Neutrophil (primary cell): ENCODE measurements around the gene SRP54.
"Not testable (repeated sequence)": the region's sequence is repeated elsewhere in the genome, so short reads cannot be mapped to it uniquely, and the experiment has no call there.

Experiments
- H3K27ac ChIP-seq: fragments of 200-600 bp; sonication (generic); 2 replicates; pipeline ENCODE4 v1.5.1; 2016; ENCODE audit warnings: mild to moderate bottlenecking, moderate library complexity
- H3K27me3 ChIP-seq: fragments of 200-600 bp; sonication (generic); 2 replicates; pipeline ENCODE4 v1.6.0; 2016; ENCODE audit warnings: mild to moderate bottlenecking
- H3K36me3 ChIP-seq: fragments of 200-600 bp; sonication (generic); 2 replicates; pipeline ENCODE4 v1.5.1; 2017
- H3K4me1 ChIP-seq, 2 experiments: fragments of 200-600 bp in 1 of 2; sonication (generic) in 1 of 2; 1 replicate in 1 of 2; 2 replicates in 1 of 2; pipeline versions ENCODE4 v1.5.1 to v1.6.1; 2013 to 2016; ENCODE audit warnings: low read depth in 1 of 2, low read length in 1 of 2, mild to moderate bottlenecking in 1 of 2, moderate library complexity in 1 of 2; ENCODE audit not compliant: control insufficient read depth in 1 of 2, insufficient read depth in 1 of 2
- H3K4me3 ChIP-seq, 2 experiments: fragments of 200-600 bp in 1 of 2; sonication (generic) in 1 of 2; 1 replicate in 1 of 2; 2 replicates in 1 of 2; pipeline ENCODE4 v1.5.1; 2013 to 2016; ENCODE audit warnings: low read depth in 1 of 2, low read length in 1 of 2, mild to moderate bottlenecking in 1 of 2, moderate library complexity in 1 of 2
- H3K9me3 ChIP-seq: fragments of 200-600 bp; sonication (generic); 2 replicates; pipeline ENCODE4 v1.5.1; 2016
- TF ChIP-seq, protein P1 (sequence below): fragments of 200-600 bp; sonication (generic); IDR thresholded peaks from 2 replicates; pipeline ENCODE4 v1.5.1; 2016; ENCODE audit warnings: antibody characterized with exemption

SRP54 gene

DNA sequence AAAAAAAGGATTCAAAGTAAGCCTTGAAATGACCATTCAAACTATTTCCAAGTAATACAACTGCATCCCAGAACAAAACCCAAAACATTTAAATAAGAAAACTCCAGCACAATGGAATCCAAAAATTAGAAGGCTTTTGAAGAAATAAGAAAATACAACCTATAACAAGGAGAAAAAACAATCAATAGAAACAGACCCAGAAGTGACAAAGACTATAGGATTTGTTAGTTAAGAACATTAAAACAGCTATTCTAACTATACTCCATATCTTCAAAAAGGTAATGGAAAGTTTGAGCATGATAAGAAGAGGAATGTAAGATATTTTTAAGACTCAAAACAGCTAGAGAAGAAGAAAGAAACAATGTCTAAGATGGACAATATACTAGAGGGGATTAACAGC, 39.3 kb upstream of the SRP54 start:
- H3K4me3 ChIP-seq, result no peak overlapping the region
- TF ChIP-seq, protein P1, sequence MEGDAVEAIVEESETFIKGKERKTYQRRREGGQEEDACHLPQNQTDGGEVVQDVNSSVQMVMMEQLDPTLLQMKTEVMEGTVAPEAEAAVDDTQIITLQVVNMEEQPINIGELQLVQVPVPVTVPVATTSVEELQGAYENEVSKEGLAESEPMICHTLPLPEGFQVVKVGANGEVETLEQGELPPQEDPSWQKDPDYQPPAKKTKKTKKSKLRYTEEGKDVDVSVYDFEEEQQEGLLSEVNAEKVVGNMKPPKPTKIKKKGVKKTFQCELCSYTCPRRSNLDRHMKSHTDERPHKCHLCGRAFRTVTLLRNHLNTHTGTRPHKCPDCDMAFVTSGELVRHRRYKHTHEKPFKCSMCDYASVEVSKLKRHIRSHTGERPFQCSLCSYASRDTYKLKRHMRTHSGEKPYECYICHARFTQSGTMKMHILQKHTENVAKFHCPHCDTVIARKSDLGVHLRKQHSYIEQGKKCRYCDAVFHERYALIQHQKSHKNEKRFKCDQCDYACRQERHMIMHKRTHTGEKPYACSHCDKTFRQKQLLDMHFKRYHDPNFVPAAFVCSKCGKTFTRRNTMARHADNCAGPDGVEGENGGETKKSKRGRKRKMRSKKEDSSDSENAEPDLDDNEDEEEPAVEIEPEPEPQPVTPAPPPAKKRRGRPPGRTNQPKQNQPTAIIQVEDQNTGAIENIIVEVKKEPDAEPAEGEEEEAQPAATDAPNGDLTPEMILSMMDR, result no peak
- H3K4me1 ChIP-seq, result peaks cover 13 to 14% of the 10 kb centered on the region in 2 experiments
- H3K27ac ChIP-seq, result no peak overlapping the region
- no peaks in the 10 kb centered on the region for H3K9me3 ChIP-seq
- H3K27me3 ChIP-seq, result no peaks in the 10 kb centered on the region
- no peaks in the 10 kb centered on the region for H3K36me3 ChIP-seq

DNA sequence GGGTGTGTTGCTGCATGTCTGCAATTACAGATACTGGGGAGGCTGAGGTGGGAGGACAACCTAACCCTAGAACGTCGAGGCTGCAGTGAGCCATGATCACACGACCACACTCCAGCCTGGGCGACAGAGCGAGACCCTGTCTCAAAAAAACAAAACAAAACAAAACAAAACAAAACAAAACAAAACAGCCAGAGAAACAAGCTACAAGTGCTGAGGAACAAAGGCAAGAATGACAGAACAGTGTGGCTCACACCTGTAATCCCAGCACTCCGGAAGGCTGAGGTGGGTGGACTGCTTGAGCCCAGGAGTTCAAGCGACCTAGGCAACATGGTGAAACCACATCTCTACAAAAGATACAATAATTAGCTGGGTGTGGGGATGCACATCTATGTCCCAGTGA, 38.0 kb upstream of the SRP54 start:
- Histone ChIP-seq H3K9me3 (no peaks in the 10 kb centered on the region), H3K36me3 (no peaks in the 10 kb centered on the region), H3K4me3 (no peak overlapping the region), H3K27ac (no peak overlapping the region), H3K4me1 (peaks cover 13 to 14% of the 10 kb centered on the region in 2 experiments), H3K27me3 (no peaks in the 10 kb centered on the region)
- TF ChIP-seq, protein P1, result no peak

DNA sequence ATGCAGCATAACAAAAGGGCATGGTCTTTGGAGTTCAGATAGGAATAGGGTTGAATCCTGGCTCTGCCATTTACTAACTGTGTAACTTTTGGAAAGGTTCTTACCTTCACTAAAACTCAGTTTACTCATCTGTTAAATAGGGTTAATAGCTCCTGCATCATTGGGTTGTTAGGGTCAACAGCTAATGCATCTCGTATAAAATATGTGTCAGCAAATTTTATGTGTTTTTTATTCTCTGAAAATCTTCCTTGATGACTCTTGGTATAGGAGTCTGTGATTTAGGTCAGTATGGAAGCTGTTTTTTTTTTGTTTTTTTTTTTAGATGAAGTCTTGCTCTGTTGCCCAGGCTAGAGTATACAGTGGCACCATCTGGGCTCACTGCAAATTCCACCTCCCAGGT, 36.1 kb upstream of the SRP54 start:
- H3K4me1 ChIP-seq, result peaks cover 13 to 14% of the 10 kb centered on the region in 2 experiments
- H3K36me3 ChIP-seq, result no peaks in the 10 kb centered on the region
- H3K27ac ChIP-seq, result peak overlapping the region; percentile 45
- no peaks in the 10 kb centered on the region for H3K27me3 ChIP-seq
- no peaks in the 10 kb centered on the region for H3K9me3 ChIP-seq
- H3K4me3 ChIP-seq, result no peak overlapping the region
- TF ChIP-seq, protein P1, result no peak

DNA sequence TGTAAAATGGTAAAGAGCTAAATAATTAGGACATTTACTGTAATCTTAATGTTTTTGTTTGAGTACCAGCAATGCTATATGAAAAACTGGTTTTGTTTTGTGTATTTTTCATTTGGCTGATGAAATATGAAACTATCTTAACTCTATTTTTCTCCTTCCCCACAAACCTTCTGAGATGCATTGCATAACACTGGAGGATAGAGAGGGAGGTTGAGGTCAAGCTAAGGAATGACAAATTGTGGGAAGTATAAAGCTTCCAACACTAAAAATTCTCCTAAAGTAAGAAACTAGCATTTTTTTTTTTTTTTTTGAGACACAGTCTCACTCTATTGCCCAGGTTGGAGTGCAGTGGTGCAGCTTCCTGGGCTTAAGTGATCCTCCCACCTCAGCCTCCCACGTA, 31.5 kb upstream of the SRP54 start:
- H3K36me3 ChIP-seq, result peaks cover 16% of the 10 kb centered on the region
- H3K27ac ChIP-seq, result no peak overlapping the region
- no peak overlapping the region for H3K4me3 ChIP-seq
- TF ChIP-seq, protein P1, result no peak
- peaks cover 13 to 14% of the 10 kb centered on the region in 2 experiments for H3K4me1 ChIP-seq
- no peaks in the 10 kb centered on the region for H3K27me3 ChIP-seq
- H3K9me3 ChIP-seq, result no peaks in the 10 kb centered on the region

DNA sequence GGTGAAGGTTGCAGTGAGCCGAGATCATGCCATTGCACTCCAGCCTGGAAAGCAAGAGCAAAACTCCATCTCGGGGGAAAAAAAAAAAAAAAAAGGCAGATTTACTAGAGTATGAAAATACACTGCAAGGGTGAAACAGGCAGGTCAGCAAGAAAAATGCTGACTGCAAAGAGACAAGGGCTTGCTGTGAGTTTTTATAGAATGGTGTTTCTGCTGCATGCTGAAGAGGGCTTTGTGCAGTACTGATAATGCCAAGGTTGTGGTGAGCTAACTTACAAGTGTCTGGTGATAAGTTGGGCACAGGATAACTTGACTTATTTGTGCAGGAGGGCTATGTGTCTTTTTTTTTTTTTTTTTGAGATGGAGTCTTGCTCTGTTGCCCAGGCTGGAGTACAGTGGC, 25.9 kb upstream of the SRP54 start:
- Histone ChIP-seq H3K4me1 (no peaks in the 10 kb centered on the region), H3K27me3 (no peaks in the 10 kb centered on the region), H3K27ac (no peak overlapping the region), H3K9me3 (no peaks in the 10 kb centered on the region), H3K4me3 (no peak overlapping the region), H3K36me3 (peaks cover 43% of the 10 kb centered on the region)
- TF ChIP-seq, protein P1, result no peak

DNA sequence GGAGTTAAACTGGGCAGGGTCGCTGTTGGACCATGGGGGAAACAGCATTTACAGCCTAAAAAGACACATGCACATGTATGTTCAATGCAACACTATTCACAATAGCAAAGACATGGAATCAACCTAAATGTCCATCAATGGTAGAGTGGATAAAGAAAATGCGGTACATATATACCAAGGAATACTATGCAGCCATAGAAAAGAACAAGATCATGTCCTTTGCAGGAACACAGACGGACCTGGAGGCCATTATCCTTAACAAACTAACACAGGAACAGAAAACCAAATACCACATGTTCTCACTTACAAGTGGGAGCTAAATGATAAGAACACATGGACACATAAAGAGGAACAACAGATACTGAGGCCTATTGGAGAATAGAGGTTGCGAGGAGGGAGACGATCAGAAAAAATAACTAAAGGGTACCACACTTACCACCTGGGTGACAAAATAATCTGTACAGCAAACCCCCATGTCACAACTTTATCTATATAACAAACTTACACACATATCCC, 25.0 kb upstream of the SRP54 start:
- H3K4me1 ChIP-seq, result no peaks in the 10 kb centered on the region
- no peaks in the 10 kb centered on the region for H3K9me3 ChIP-seq
- TF ChIP-seq, protein P1, result no peak
- H3K27me3 ChIP-seq, result no peaks in the 10 kb centered on the region
- H3K27ac ChIP-seq, result no peak overlapping the region
- no peak overlapping the region for H3K4me3 ChIP-seq
- peaks cover 48% of the 10 kb centered on the region for H3K36me3 ChIP-seq

DNA sequence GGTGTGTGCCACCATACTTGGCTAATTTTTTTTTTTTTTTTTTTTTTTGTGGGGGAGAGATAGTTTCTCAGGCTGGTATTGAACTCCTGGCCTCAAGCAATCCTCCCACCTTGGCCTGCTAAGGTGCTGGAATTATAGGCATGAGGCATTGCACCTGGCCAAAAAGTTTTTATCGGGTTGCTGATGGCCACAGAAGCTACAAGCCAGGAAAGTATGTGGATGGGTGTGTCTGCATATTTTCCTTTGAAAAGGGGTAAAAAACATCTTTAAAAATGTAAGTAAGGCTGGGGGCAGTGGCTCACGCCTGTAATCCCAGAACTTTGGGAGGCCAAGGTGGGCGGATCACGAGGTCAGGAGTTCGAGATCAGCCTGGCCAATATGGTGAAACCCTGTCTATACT, 20.7 kb upstream of the SRP54 start:
- not testable (repeated sequence) for H3K27me3 ChIP-seq, H3K4me3 ChIP-seq, H3K27ac ChIP-seq, H3K9me3 ChIP-seq
- Histone ChIP-seq H3K36me3 (peaks cover 28% of the 10 kb centered on the region), H3K4me1 (peaks cover 5 to 13% of the 10 kb centered on the region in 2 experiments)
